ENCODE results near the gene CGGBP1.
"Not testable (repeated sequence)": the region's sequence is repeated elsewhere in the genome, so short reads cannot be mapped to it uniquely, and the experiment has no call there.

The CGGBP1 gene

GRCh38 chr3:88036221-88036620 is 22.6 kb downstream of the CGGBP1 start:
- in situ Hi-C loops (cut with HindIII; ENCODE audit: low sequenced_read_pairs) = no loop called here

- in situ Hi-C loops (cut with HindIII; ENCODE audit: low sequenced_read_pairs) = no loop called here
Measured at GRCh38 chr3:88034491-88035275, 24.1 kb downstream of the CGGBP1 start.

GRCh38 chr3:88033808-88034207 is 25.0 kb downstream of the CGGBP1 start:
- in situ Hi-C loops (cut with HindIII; ENCODE audit: low sequenced_read_pairs) = no loop called here

GRCh38 chr3:88033079-88033478 is 25.7 kb downstream of the CGGBP1 start:
- in situ Hi-C loops (cut with HindIII; ENCODE audit: low sequenced_read_pairs) = no loop called here

GRCh38 chr3:88032245-88032644 is 26.6 kb downstream of the CGGBP1 start:
- in situ Hi-C loops (cut with HindIII; ENCODE audit: low sequenced_read_pairs) = no loop called here

- in situ Hi-C loops (cut with HindIII; ENCODE audit: low sequenced_read_pairs) = no loop called here
Measured at GRCh38 chr3:88031642-88032077, 27.1 kb downstream of the CGGBP1 start.

GRCh38 chr3:88030210-88030609 is 28.6 kb downstream of the CGGBP1 start:
- in situ Hi-C loops (cut with HindIII; ENCODE audit: low sequenced_read_pairs) = no loop called here

GRCh38 chr3:88028876-88029275 is 29.9 kb downstream of the CGGBP1 start:
- in situ Hi-C loops (cut with HindIII; ENCODE audit: low sequenced_read_pairs) = no loop called here

GRCh38 chr3:88025001-88025552 is 33.7 kb downstream of the CGGBP1 start:
- in situ Hi-C loops (cut with HindIII; ENCODE audit: low sequenced_read_pairs) = no loop called here

GRCh38 chr3:88019024-88019423 is 39.8 kb downstream of the CGGBP1 start:
- in situ Hi-C loops (cut with HindIII; ENCODE audit: low sequenced_read_pairs) = no loop called here

GRCh38 chr3:88015656-88016055 is 43.1 kb downstream of the CGGBP1 start:
- in situ Hi-C loops (cut with HindIII; ENCODE audit: low sequenced_read_pairs) = not testable (repeated sequence)

GRCh38 chr3:88013592-88013991 is 45.2 kb downstream of the CGGBP1 start:
- in situ Hi-C loops (cut with HindIII; ENCODE audit: low sequenced_read_pairs) = no loop called here

GRCh38 chr3:88010810-88011209 is 48.0 kb downstream of the CGGBP1 start:
- in situ Hi-C loops (cut with HindIII; ENCODE audit: low sequenced_read_pairs) = no loop called here

GRCh38 chr3:88009066-88009465 is 49.7 kb downstream of the CGGBP1 start:
- in situ Hi-C loops (cut with HindIII; ENCODE audit: low sequenced_read_pairs) = no loop called here

- in situ Hi-C loops (cut with HindIII; ENCODE audit: low sequenced_read_pairs) = no loop called here
Measured at GRCh38 chr3:88005066-88005465, 53.7 kb downstream of the CGGBP1 start.

GRCh38 chr3:88003115-88003755 is 55.6 kb downstream of the CGGBP1 start:
- in situ Hi-C loops (cut with HindIII; ENCODE audit: low sequenced_read_pairs) = no loop called here

GRCh38 chr3:88002448-88002847 is 56.4 kb downstream of the CGGBP1 start:
- in situ Hi-C loops (cut with HindIII; ENCODE audit: low sequenced_read_pairs) = no loop called here

Measured in endothelial cell of hepatic sinusoid (primary cell).